Gastrocnemius medialis (tissue), 4 donors: ENCODE results near the gene CHST3. TPM values are rescaled to one million over a fixed set of nuclear protein-coding genes. Genes with fewer than 3 reads are reported as not detected.
A peak's percentile ranks its signal among the peaks of the same experiment; 100 is the strongest.

Source experiments
- ATAC-seq, 2 donors: fragments of 150-250 bp; one replicate each; pipeline ENCODE4 v1.9.1; 2016
- DNase-seq, 2 donors: peaks; one replicate each; pipeline ENCODE4 v3.0.0-alpha.2; 2019
- H3K27ac ChIP-seq, 4 donors: fragments of 200-600 bp; sonication (generic); 1 replicate in 1 of 4; 2 replicates in 3 of 4; pipeline ENCODE4 v1.5.1; 2016 to 2018; ENCODE audit warnings: mild to moderate bottlenecking in 2 of 4, moderate library complexity in 1 of 4
- H3K27me3 ChIP-seq, 3 donors: fragments of 200-600 bp; sonication (generic) in 2 of 3; 1 replicate in 1 of 3; 2 replicates in 2 of 3; pipeline versions ENCODE4 v1.5.1 to v1.6.0; 2016 to 2019; ENCODE audit warnings: mild to moderate bottlenecking in 1 of 3, moderate library complexity in 1 of 3
- H3K36me3 ChIP-seq, 2 donors: fragments of 200-600 bp; sonication (generic) in 1 of 2; one replicate each; pipeline ENCODE4 v1.5.1; 2017 to 2018
- H3K4me1 ChIP-seq, 2 donors: fragments of 200-600 bp; sonication (generic) in 1 of 2; one replicate each; pipeline ENCODE4 v1.5.1; 2016 to 2017; ENCODE audit warnings: mild to moderate bottlenecking in 2 of 2
- H3K4me3 ChIP-seq, 4 donors: fragments of 200-600 bp; sonication (generic) in 3 of 4; 1 replicate in 1 of 4; 2 replicates in 3 of 4; pipeline ENCODE4 v1.5.1; 2016 to 2019; ENCODE audit warnings: mild to moderate bottlenecking in 2 of 4
- H3K9me3 ChIP-seq, 3 donors: fragments of 200-600 bp; sonication (generic) in 2 of 3; 1 replicate in 1 of 3; 2 replicates in 2 of 3; pipeline ENCODE4 v1.5.1; 2016 to 2019
- CTCF ChIP-seq, 5 experiments: fragments of 450-650 bp in 3 of 5; fragments of 200-600 bp in 2 of 5; sonication (generic) in 2 of 5; IDR thresholded peaks in 4 of 5; conservative IDR thresholded peaks in 1 of 5; 1 replicate in 4 of 5; 2 replicates in 1 of 5; pipeline ENCODE4 v1.5.1; 2016 to 2019; ENCODE audit warnings: antibody characterized with exemption in 5 of 5, mild to moderate bottlenecking in 3 of 5, moderate library complexity in 3 of 5
- POLR2A ChIP-seq, 2 donors: fragments of 450-650 bp; IDR thresholded peaks; one replicate each; pipeline ENCODE4 v1.6.1; 2017; ENCODE audit warnings: antibody characterized with exemption in 2 of 2, mild to moderate bottlenecking in 2 of 2, moderate library complexity in 2 of 2
- in situ Hi-C, 4 donors: fragments of 200-750 bp; cut with MboI; loops; one replicate each; pipeline versions ENCODE4 v1.15.0 to v1.8.0; 2017; ENCODE audit warnings: low sequenced_read_pairs in 4 of 4
- intact Hi-C: fragments of 100-400 bp; cut with DNase I; formaldehyde crosslinking; loops from one replicate; pipeline ENCODE4 v1.15.1; 2023; ENCODE audit warnings: low total_unique reads
- total RNA-seq, 4 donors: library from RNA; depleted of rRNA; stranded (reverse); fragments of >200 nt; gene quantifications; one replicate each; pipeline versions ENCODE4 v1.1.0 to v1.2.3, GENCODE V29; 2016

The CHST3 gene
- total RNA-seq, 4 donors from 2014 or later: 11.5 to 31.6 (median 16.3) TPM

DNA sequence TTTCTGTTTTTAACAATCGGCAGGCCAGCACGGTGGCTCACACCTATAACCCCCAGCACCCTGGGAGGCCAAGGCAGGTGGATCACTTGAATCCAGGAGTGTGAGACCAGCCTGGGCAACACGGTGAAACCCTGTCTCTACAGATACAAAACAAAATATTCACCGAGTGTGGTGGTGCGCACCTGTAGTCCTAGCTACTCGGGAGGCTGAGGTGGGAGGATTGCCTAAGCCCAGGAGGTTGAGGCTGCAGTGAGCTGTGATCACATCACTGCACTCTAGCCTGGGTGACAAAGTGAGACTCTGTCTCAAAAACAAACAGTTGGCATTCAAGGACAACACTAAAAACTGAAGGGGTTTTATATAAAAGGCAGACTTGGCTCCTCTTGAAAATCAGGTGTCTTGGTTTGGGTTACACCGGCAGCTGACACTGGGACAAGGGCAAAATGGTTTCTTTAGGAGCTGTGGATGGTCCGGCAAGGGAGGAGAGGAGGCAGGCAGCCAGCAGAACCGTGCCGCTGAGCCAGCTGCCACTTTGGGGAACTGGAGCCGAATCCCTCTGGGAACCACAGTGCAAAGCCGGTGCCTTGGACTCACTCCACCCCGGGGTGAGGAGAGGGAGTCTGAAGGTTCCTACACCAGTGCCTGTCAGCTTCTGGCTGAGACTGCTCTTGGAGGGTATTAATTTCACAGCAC is 52.6 kb downstream of the CHST3 start:
- in situ Hi-C loops: no loop called here
- peak overlapping the region; percentile 76 to 86 (median 80) for H3K27ac ChIP-seq
- H3K27me3 ChIP-seq: no peaks in the 10 kb centered on the region
- DNase-seq: peak; percentile 65 to 96
- H3K4me3 ChIP-seq: no peak overlapping the region
- peaks cover 55% of the 10 kb centered on the region in 2 donors for H3K4me1 ChIP-seq
- ATAC-seq: peak; percentile 77 to 95
- no peaks in the 10 kb centered on the region for H3K36me3 ChIP-seq
- intact Hi-C loops: loop anchor here (2.0 kb wide), 1 partner anchor 42 kb away; no protein-coding TSS in a partner anchor
- H3K9me3 ChIP-seq: no peaks in the 10 kb centered on the region
- TF ChIP-seq POLR2A (IDR thresholded peaks at IDR 0.05) (no peak), CTCF (IDR thresholded peaks at IDR 0.05 in 4 of 5, conservative IDR thresholded peaks at IDR 0.05 in 1 of 5) (no peak)

- intact Hi-C loops (no loop called here), in situ Hi-C loops (no loop called here)
- peaks cover 33 to 38% of the 10 kb centered on the region in 2 donors for H3K4me1 ChIP-seq
Measured at GRCh38 chr10:72019085-72019876, 55.1 kb downstream of the CHST3 start.

GRCh38 chr10:72020914-72021809 is 57.0 kb downstream of the CHST3 start:
- Histone ChIP-seq H3K4me3 (no peak overlapping the region), H3K9me3 (no peaks in the 10 kb centered on the region), H3K27me3 (no peaks in the 10 kb centered on the region), H3K36me3 (no peaks in the 10 kb centered on the region), H3K4me1 (peaks cover 20 to 25% of the 10 kb centered on the region in 2 donors), H3K27ac (no peak overlapping the region)
- ATAC-seq (no peak), DNase-seq (no peak)
- TF ChIP-seq CTCF (IDR thresholded peaks at IDR 0.05 in 4 of 5, conservative IDR thresholded peaks at IDR 0.05 in 1 of 5) (no peak), POLR2A (IDR thresholded peaks at IDR 0.05) (no peak)
- in situ Hi-C loops: no loop called here
- intact Hi-C loops: no loop called here

More at GRCh38 chr10:72019085-72019876, 55.1 kb downstream of the CHST3 start:
- Histone ChIP-seq H3K36me3 (no peaks in the 10 kb centered on the region), H3K9me3 (no peaks in the 10 kb centered on the region), H3K27ac (no peak overlapping the region), H3K27me3 (no peaks in the 10 kb centered on the region), H3K4me3 (no peak overlapping the region)
- no peak for DNase-seq
- TF ChIP-seq CTCF (IDR thresholded peaks at IDR 0.05 in 4 of 5, conservative IDR thresholded peaks at IDR 0.05 in 1 of 5) (no peak), POLR2A (IDR thresholded peaks at IDR 0.05) (no peak)
- no peak for ATAC-seq

GRCh38 chr10:72022228-72022627 is 58.0 kb downstream of the CHST3 start:
- H3K36me3 ChIP-seq: no peaks in the 10 kb centered on the region
- peaks cover 9 to 14% of the 10 kb centered on the region in 2 donors for H3K4me1 ChIP-seq
- in situ Hi-C loops (no loop called here), intact Hi-C loops (no loop called here)
- H3K9me3 ChIP-seq: no peaks in the 10 kb centered on the region
- no peak for DNase-seq
- no peak overlapping the region for H3K4me3 ChIP-seq
- H3K27ac ChIP-seq: no peak overlapping the region
- no peak for ATAC-seq
- no peaks in the 10 kb centered on the region for H3K27me3 ChIP-seq
- TF ChIP-seq CTCF (IDR thresholded peaks at IDR 0.05 in 4 of 5, conservative IDR thresholded peaks at IDR 0.05 in 1 of 5) (no peak), POLR2A (IDR thresholded peaks at IDR 0.05) (no peak)
